ENCODE results near the gene AIP.

AIP gene

GRCh38 chr11:67458266-67458665 lies 24.6 kb upstream of the AIP start:
- Histone ChIP-seq H2AFZ (ENCODE audit: low read length) (no peak overlapping the region), H3K4me2 (ENCODE audit: low read depth, low read length, poor library complexity, severe bottlenecking) (no peak overlapping the region), H3K79me2 (ENCODE audit: insufficient read depth, low read length) (no peaks in the 10 kb centered on the region), H3K4me3 (ENCODE audit: low read length, poor library complexity, severe bottlenecking) (no peak overlapping the region), H3K9me3 (ENCODE audit: insufficient read depth, low read depth, low read length) (no peaks in the 10 kb centered on the region), H3K4me1 (ENCODE audit: insufficient read depth, low read length, poor library complexity, severe bottlenecking) (no peaks in the 10 kb centered on the region), H3K36me3 (ENCODE audit: insufficient read depth, low read length) (no peaks in the 10 kb centered on the region), H3K9me2 (replicated peaks; ENCODE audit: low read depth, low read length) (no peaks in the 10 kb centered on the region), H3K9ac (ENCODE audit: low read depth, low read length, poor library complexity, severe bottlenecking) (no peak overlapping the region), H3F3A (ENCODE audit: low read depth) (no peaks in the 10 kb centered on the region), H3K27me3 (ENCODE audit: insufficient read depth, low read length, poor library complexity, severe bottlenecking) (no peaks in the 10 kb centered on the region), H4K20me1 (ENCODE audit: insufficient read depth, low read length, poor library complexity, severe bottlenecking) (no peaks in the 10 kb centered on the region)
- no peak for TF ChIP-seq EZH2phosphoT487 (IDR thresholded peaks at IDR 0.05; ENCODE audit: borderline replicate concordance)
- TF ChIP-seq, protein P1, sequence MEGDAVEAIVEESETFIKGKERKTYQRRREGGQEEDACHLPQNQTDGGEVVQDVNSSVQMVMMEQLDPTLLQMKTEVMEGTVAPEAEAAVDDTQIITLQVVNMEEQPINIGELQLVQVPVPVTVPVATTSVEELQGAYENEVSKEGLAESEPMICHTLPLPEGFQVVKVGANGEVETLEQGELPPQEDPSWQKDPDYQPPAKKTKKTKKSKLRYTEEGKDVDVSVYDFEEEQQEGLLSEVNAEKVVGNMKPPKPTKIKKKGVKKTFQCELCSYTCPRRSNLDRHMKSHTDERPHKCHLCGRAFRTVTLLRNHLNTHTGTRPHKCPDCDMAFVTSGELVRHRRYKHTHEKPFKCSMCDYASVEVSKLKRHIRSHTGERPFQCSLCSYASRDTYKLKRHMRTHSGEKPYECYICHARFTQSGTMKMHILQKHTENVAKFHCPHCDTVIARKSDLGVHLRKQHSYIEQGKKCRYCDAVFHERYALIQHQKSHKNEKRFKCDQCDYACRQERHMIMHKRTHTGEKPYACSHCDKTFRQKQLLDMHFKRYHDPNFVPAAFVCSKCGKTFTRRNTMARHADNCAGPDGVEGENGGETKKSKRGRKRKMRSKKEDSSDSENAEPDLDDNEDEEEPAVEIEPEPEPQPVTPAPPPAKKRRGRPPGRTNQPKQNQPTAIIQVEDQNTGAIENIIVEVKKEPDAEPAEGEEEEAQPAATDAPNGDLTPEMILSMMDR (conservative IDR thresholded peaks at IDR 0.05; ENCODE audit: low read length): no peak

- H3K4me1 ChIP-seq (ENCODE audit: insufficient read depth, low read length, poor library complexity, severe bottlenecking): peaks cover 36% of the 10 kb centered on the region
- H3K79me2 ChIP-seq (ENCODE audit: insufficient read depth, low read length): peaks cover 33% of the 10 kb centered on the region
- no peak overlapping the region for H3K4me2 ChIP-seq (ENCODE audit: low read depth, low read length, poor library complexity, severe bottlenecking)
- H3K9ac ChIP-seq (ENCODE audit: low read depth, low read length, poor library complexity, severe bottlenecking): no peak overlapping the region
- no peak for TF ChIP-seq EZH2phosphoT487 (IDR thresholded peaks at IDR 0.05; ENCODE audit: borderline replicate concordance)
- TF ChIP-seq, protein P1 (conservative IDR thresholded peaks at IDR 0.05; ENCODE audit: low read length): no peak
- no peaks in the 10 kb centered on the region for H3K27me3 ChIP-seq (ENCODE audit: insufficient read depth, low read length, poor library complexity, severe bottlenecking)
- peaks cover 4% of the 10 kb centered on the region; the same call in 1 of the 2 replicates for H3F3A ChIP-seq (ENCODE audit: low read depth)
- no peaks in the 10 kb centered on the region for H3K9me3 ChIP-seq (ENCODE audit: insufficient read depth, low read depth, low read length)
- H3K4me3 ChIP-seq (ENCODE audit: low read length, poor library complexity, severe bottlenecking): no peak overlapping the region
- H2AFZ ChIP-seq (ENCODE audit: low read length): no peak overlapping the region
- no peaks in the 10 kb centered on the region for H3K9me2 ChIP-seq (replicated peaks; ENCODE audit: low read depth, low read length)
- no peaks in the 10 kb centered on the region for H3K36me3 ChIP-seq (ENCODE audit: insufficient read depth, low read length)
- no peaks in the 10 kb centered on the region for H4K20me1 ChIP-seq (ENCODE audit: insufficient read depth, low read length, poor library complexity, severe bottlenecking)
Observed at GRCh38 chr11:67463186-67463585, 19.6 kb upstream of the AIP start.

- no peak for TF ChIP-seq EZH2phosphoT487 (IDR thresholded peaks at IDR 0.05; ENCODE audit: borderline replicate concordance)
- TF ChIP-seq, protein P1 (conservative IDR thresholded peaks at IDR 0.05; ENCODE audit: low read length): no peak
- Histone ChIP-seq H3K9me2 (replicated peaks; ENCODE audit: low read depth, low read length) (no peaks in the 10 kb centered on the region), H3K4me3 (ENCODE audit: low read length, poor library complexity, severe bottlenecking) (peak overlapping the region; percentile 90), H3K4me1 (ENCODE audit: insufficient read depth, low read length, poor library complexity, severe bottlenecking) (peaks cover 42% of the 10 kb centered on the region), H3K79me2 (ENCODE audit: insufficient read depth, low read length) (peaks cover 40% of the 10 kb centered on the region), H3F3A (ENCODE audit: low read depth) (peaks cover 4% of the 10 kb centered on the region; the same call in 1 of the 2 replicates), H3K9me3 (ENCODE audit: insufficient read depth, low read depth, low read length) (no peaks in the 10 kb centered on the region), H3K36me3 (ENCODE audit: insufficient read depth, low read length) (no peaks in the 10 kb centered on the region), H3K27me3 (ENCODE audit: insufficient read depth, low read length, poor library complexity, severe bottlenecking) (no peaks in the 10 kb centered on the region), H3K4me2 (ENCODE audit: low read depth, low read length, poor library complexity, severe bottlenecking) (peak overlapping the region; percentile 74), H2AFZ (ENCODE audit: low read length) (peak overlapping the region; percentile 68; the same call in 1 of the 2 replicates), H3K9ac (ENCODE audit: low read depth, low read length, poor library complexity, severe bottlenecking) (peak overlapping the region; percentile 98), H4K20me1 (ENCODE audit: insufficient read depth, low read length, poor library complexity, severe bottlenecking) (no peaks in the 10 kb centered on the region)
Observed at GRCh38 chr11:67463680-67464410, 19.0 kb upstream of the AIP start.

All from Loucy (cell line).